A673 (cell line): ENCODE measurements around the gene TTC28.

Experiments used
- CTCF ChIP-seq: fragments of 300-800, 200-600 bp; sonication (generic); conservative IDR thresholded peaks from 2 replicates; pipeline ENCODE4 v1.5.1; 2017; ENCODE audit warnings: low read depth, mild to moderate bottlenecking, antibody characterized with exemption, low read length, moderate library complexity, mixed read lengths
- EZH2 ChIP-seq: fragments of 200-600 bp; sonication (generic); IDR thresholded peaks from 2 replicates; pipeline ENCODE4 v1.6.1; 2017; ENCODE audit warnings: borderline replicate concordance, low read depth, mild to moderate bottlenecking, mixed read lengths, antibody characterized with exemption, low read length; ENCODE audit not compliant: poor library complexity, severe bottlenecking

- TF ChIP-seq EZH2 (no peak), CTCF (no peak)
Measured at GRCh38 chr22:28222052-28222451, 457.6 kb downstream of the TTC28 start.
